GM18909 (cell line): ENCODE measurements around the gene NRXN3.

Experiments
- ATAC-seq: cut with Tn5 transposase; IDR thresholded peaks from one replicate; pipeline ENCODE4 v1.9.1; 2021; ENCODE audit warnings: mild to moderate bottlenecking; ENCODE audit not compliant: unreplicated experiment, poor library complexity

NRXN3 gene

DNA sequence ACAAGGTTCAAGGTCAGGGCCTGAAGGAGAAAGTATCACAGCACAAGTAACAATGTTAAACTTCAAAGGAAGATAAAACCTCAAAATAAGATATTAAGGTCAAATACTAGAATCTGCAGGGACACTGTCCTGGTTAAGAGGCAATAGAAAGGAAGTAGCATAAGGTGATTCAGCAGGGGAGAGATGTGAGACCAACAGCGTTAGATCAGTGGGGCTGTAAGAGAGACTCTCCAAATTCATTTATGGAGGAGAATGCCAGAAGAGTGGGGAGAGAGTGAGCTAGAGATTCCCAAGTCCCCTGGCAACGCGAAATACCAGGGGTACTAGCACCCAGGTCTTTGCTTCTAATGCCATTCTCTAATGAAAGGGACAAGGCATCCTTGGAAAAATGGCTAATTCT, 1430.2 kb downstream of the NRXN3 start:
- no peak for ATAC-seq

DNA sequence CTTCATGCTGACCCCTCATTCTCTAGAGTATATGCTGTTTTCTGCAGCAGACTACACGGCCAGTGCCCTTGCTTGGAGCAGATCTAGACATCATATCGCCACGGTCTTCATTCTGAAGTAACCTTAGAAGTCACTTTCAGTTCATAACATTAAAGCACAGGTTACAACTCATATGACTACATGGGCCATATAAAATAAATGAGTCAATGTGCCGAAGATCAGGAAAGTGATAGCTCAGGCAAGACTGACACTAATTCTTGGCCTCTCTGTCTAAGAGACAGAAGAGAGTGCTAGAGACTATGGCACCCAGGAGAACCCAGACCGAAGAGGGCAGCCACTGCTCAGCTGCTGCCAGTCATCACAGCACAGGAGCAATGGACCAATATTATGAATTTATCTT, 1431.4 kb downstream of the NRXN3 start:
- ATAC-seq: no peak

DNA sequence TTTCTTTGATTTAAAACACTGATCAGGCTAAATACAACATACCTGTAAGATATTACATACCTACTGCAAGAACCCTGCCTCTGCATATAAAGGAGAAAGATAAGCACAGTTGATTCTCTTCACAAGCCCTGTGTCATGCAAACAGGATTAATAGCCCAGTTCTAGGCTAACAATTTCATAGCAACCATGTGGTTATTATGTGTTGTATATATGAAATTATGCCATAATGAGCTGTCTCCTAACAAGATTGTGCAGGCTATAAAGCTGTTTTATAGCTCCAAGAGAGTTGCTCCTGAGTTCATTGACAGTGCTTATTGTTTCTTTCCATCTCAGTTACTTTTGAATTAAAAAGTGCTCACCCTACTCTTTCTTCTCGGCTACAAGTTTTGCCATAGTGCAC, 1431.9 kb downstream of the NRXN3 start:
- ATAC-seq: no peak

DNA sequence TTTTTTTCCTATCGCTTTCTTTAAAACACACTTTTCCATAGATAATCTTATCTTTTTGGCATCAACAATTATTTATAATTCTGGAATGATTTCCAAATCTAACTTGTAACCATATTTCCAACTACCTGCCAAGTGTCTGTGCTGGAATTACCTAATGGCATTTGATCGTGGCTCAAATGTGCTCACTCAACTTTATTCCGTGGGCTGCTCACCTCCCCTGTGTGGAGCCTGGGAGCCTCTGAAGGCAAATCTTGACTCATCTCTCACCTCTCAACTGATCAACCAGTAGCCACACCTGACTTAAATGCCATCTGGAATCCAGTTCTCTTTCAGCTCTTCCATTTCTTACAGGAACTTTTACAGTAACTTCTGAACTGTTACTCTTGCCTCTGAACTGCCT, 1432.6 kb downstream of the NRXN3 start:
- no peak for ATAC-seq

DNA sequence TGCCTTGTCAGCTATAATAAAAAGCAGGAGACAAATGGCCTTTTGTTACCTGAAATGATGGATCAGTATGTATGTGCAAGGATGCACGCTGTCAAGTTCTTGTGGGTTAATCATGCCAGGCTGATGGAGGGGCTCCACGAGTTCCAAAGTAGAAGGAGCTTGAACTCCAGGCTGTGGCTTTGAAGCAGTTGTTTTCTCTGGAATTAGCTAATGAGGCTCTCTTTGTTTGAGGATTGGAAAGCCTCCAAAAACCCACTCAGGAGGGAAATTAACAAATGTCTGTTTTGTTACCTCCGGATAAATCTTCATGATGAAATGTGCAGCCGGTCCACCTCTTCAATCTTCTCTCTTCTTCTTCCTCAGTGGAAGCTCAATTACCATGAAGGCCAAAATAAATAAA, 1435.7 kb downstream of the NRXN3 start:
- no peak for ATAC-seq

DNA sequence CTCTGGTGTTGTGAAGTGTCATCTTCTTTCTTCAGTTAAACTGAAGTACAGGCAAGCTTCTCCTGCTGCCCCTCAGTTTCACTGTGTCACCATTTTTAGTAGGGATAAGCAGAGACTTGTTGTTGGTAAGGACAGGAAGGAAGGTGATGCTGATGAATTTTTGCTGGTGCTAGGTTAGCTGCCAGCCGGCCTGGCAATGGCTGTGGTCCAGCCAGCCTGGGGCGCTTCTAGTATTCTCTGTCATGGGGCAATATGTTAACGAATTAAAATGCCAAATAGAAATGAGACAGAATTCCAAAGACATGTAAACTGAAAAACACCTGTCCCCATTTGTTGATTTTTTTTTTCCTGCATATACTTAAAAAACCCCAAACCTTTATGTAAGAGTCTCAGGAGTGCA, 1438.3 kb downstream of the NRXN3 start:
- ATAC-seq: no peak

DNA sequence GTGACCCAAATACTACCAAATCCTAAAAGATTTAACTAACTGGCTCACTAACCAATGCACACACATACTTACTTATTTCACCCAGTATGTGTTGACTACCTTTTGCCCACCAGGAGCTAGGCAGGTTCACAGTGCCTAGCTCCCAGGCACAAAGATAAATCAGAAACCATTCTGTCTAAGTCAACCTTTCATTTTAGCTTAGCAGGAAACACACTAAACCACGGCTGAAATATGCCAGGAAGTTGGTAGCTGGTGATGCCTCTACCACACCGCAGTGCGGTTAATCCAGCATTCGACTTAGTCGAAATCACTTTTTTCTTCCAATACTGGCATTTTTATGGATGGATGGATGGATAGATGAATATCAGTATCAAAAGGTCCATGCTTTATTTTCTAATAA, 1443.5 kb downstream of the NRXN3 start:
- no peak for ATAC-seq

DNA sequence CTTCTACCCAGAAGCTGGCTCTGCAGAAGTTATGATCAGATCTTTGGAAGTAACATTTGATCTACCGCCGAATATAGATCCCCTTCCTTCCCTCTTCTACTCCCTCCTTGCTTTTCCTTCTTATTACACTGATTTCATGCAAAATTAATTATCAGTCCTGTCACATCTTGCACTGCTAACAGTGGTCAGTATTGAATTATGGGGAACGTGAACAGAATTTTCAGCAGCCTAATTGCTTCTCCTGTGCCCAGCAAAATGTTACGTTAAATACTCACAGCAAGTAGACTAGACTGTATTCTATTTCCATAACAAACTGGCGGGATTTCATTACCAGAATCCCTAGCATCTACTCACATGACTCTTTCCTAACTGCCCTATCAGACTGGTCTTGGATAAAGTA, 1444.3 kb downstream of the NRXN3 start:
- no peak for ATAC-seq

DNA sequence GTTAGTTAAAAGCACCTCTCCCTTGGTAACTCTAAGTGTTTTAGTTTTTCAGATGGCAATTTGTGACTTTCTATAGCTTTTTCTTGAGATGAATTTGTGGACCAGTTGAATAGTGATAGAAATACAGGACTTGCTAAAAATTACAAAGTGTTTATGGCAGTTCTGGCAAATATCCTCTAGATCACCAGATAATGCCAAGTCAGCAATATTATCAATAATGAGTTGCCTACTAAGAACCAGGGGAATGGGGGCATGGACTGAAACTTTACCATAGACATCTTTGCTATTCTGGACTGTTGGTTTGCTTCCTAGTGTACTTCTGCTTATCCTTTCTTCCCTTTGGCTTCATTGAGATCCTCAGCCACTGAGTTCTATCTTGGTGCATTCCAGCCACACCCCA, 1456.9 kb downstream of the NRXN3 start:
- no peak for ATAC-seq

DNA sequence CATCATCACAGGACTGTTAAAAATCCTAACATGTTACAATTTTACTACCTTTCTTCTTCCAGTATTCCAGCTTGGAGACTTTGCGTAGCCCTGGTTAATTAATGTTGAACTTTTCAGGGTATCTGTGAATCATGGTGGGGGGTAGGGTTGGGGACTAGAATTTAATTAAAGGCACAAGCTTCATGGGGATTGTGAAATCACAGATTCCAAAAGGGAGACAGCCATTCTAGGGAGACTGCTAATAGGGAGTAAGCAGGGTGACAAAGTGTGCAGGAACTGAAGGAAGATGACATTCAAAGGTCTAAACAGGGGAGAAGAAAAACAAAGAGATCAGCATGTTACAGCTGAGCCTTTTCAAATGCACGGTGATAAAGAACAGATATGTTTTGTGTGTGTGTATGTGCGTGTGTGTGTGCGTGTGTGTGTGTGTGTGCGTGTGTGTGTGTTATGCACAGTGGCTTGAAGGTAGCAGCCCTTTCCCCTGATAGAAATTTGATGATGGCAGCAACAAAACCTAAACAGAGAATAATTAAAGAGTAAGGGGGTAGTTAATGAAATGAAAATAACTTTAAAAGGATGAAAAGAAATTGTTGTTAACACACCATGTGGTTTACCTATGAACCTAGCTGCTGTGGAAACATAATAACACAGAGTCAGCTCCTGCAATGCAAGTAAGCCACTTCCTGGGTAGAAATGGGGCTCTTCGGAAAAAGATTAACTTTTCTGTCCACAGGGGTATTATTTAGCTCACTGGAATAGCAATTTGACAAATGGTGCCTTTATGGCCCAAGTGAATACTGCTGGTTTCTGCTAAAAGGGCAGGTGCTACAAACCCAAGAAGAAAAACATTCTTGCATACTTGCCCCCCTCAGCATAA, 1459.5 kb downstream of the NRXN3 start:
- ATAC-seq: no peak

DNA sequence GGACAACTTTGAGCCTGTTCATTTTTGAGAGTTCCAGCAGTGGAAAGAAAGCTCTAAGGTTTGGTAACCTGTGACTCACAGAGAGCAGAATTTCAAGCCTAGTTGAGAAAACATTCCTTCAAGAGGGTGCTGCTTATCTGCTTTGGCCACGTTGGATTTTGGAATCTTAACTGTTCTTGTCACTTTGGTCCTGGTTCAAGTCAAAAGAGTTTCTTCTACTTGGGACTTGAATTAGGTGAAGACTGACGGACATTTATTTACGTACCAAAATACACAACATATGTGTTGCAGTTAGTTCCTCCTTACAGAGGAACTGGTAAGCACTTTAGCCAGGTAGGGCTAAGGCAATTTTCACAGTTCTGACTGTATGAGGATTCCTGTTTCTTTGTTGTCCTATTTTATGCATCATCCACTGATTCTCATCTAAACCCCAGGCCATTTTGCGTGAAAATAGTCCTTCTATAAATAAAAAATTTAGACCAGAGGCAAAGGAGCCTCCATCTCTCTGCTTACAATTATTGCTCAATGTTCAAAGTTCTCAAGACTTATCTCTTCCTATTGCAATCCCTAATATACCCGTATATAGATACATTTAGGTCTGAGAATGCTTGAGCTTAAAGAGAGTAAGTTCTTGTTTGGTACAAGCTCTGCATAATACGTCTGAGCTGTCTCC, 1460.3 kb downstream of the NRXN3 start:
- no peak for ATAC-seq

DNA sequence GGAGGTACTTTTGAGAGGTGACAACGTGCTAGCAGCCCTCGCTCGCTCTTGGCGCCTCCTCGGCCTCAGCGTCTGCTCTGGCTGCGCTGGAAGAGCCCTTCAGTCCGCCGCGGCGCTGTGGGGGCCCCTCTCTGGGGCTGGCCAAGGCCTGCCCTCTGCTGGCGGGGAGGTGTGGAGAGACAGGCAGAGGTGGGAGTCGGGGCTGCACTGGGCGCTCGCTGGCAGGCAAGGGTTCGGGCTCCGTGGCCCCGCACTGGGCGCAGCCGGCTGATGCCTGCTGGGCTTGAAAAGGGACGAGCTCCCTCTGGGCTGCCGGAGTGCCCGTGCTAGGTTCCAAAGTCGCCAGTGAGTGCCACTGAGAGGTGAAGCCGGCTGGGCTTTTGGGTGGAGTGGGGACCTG, 1461.1 kb downstream of the NRXN3 start:
- ATAC-seq: no peak

DNA sequence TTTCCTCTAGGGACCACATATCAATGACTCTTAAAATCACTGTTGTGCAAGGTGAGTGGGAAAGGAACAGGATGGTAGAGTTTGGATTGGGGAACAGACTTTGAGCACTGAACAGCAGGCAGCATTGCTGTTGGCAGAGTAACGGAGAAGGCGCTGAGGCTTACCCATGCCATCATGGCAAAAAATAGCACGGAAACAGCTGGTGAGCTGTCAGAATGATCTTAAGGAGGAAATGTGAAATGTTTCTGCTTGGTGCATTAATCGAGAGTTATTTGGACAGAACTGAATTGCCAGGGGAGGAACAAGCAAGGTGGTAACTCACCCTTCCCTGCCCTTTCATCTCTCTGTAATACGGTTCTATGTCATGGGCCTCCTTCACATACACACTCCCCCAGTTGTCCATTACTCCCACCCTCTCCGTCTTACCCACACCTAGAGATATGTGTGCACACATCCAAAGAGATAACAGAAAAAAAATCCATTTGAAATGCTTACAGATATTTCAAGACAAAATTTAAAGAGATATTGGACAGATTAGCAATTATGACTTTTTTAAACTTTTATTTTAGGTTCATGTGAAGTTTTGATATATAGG, 1468.6 kb downstream of the NRXN3 start:
- ATAC-seq: no peak

DNA sequence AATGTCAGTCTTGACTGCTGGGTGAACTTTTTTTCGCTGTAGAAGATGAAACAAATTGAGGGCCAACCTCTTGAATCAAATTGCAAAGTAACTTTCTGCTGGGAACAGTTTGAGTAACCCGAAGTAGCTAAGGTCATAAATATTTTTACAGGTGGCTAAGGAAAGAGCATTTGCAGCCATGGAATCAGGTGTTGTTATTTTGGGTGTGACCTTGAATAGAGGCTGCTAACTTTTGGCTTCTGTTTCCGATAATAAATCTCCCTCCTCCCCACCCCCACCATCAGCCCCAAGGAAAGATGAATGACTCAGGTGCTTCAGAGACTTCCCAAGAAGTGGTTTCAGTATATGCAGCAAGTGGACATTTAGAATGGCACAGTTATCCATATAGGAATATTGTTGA, 1469.4 kb downstream of the NRXN3 start:
- no peak for ATAC-seq

DNA sequence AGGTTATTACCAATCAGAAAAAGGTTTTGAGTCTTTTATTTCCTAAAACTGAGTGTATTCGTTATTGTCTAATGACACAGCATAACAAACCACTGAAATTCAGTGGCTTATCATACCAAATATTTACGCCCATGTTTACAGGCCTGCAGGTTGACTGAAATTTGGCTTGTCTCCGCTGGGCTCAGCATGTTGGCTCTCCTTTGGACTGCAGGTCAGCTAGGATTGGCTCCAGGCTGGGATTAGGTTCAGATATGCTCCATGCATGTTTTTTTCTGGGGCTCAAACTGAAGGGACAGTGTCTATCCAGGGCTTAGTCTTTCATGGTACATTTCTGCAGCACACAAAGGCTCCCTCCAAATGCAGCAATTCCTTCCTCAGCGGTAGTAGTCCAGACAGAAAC, 1471.2 kb downstream of the NRXN3 start:
- ATAC-seq: no peak

DNA sequence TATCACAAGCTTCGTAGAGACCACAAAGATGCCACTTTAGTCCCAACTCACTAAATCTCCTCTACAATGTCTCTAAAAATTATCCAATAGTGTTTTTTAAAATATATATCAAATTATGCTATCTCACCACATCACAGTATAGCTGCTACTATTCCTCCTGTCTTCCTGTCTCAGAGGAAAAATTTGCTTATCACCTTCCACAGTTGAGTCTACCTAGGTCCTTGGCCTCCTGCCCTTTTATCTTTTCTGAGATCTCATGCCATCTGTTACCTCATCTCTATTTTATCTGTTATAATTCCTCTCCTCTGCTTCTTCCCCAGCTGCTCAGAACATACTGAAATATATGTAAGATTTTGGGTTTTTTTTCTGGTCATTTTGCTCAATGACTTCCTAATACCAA, 1473.0 kb downstream of the NRXN3 start:
- no peak for ATAC-seq

DNA sequence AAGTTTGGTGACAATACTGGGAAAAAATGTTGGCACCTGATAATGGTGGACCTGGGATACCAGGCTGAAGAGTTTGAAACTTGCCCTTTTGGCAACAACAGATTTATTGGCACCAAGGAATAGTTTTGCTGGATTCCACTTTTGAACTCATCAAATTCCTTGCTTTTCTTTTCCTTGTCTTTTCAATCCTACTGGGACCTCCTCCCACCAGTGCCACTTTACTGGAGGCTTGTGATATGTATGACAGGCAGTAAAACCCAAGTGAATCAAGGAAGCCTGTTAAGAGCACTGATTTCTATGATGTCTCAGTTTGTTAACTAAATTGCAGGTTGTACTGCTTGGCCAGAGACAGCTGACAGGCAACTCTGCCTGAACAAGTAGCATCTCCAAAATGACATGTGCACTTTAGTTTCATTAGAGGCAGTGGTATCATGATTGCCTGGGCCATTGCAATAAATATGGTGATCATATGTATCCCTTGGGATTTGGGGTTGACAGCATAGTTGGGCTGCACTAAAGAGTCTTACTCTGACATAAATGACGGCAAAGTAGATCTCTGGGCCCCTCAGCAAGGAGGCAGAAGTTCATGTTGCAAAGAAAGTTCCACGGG, 1475.7 kb downstream of the NRXN3 start:
- ATAC-seq: no peak

DNA sequence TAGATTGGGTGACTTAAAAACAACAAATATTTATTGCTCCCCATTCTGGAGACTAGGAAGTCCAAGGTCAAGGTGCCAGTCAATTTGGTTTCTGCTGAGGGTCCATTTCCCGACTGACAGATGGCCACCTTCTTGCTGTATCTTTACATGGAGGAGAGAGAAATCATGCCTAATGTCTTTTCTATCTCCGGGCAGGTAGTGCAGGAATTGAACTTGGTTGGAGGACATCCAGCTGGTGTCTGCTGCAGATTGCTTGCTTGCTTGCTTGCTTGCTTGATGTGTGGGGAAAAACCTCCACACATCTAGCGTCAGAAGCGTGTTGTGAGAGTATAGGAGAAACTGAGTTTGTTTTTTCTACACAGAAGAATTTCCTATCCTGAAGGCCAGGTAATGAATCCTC, 1479.7 kb downstream of the NRXN3 start:
- no peak for ATAC-seq

DNA sequence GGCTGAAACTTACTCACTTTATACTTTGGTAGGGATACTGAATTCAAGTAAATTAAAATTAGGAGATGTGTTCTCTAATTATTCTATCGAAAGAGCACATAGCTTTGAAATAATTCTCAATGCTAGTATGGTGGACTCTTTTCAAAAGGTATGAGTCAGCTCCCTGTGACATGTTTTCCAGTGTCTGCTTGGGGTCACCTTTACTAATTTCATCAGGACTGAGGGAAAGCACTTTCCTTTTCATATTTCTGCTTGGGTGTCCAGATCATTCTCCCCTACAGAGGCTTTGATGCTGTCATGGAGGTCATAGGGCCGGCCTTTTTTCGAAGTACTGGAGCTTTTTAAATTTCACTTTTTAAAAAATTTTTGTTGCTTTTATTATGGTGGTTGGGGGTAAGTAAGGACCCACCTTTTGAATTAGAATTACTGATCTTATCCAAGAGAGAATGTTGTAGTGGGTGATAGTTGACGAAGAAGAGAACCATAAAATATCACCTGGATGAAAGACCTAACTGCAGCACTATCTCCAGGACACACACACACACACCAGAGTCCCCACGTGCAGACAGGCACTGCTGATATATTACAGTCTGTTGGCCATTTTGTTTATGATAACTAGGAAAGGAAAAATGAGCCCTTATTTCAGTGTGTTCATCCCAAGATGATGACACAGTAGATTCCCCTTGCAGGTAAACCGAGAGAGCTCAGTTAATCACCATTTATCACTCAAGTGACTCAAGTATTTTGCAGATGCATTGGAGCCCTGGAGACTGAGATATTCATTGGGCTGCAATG, 1482.5 kb downstream of the NRXN3 start:
- ATAC-seq: no peak

DNA sequence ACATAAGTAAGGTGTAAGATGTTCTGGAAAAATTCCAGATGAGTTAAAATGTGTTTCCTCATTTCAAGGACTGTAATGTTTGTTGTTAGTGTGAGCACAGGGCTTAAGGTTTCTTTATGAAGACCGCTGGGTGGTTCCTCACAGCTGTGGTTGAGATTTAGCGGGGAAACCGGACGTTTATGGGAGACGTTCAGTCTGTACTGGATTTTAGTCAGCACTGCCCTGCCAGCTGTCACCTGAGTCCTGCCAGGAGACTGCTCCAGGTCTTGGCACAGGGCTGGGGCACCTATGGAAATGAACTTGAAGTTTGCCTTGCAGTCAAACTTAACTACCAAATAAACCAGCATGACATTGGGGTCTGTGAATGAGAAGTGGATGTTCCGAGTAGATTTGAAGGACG, 1485.9 kb downstream of the NRXN3 start:
- ATAC-seq: no peak
